Upper lobe of left lung (tissue), 6 donors: ENCODE measurements around the gene CEP170. TPM values are rescaled to one million over a fixed set of nuclear protein-coding genes. Genes with fewer than 3 reads are reported as not detected.
"Not testable (repeated sequence)": the region's sequence is repeated elsewhere in the genome, so short reads cannot be mapped to it uniquely, and the experiment has no call there.

Experiments
- ATAC-seq, 2 donors: fragments of 200-7000 bp; cut with Tn5 transposase; one replicate each; pipeline ENCODE4 v1.9.1; 2022; ENCODE audit warnings: mild to moderate bottlenecking in 2 of 2, moderate library complexity in 2 of 2; ENCODE audit not compliant: low FRiP score in 2 of 2
- DNase-seq, 2 donors: peaks; one replicate each; pipeline ENCODE4 v3.0.0-alpha.2; 2019 to 2020
- H3K27ac ChIP-seq, 4 donors: fragments of 200-600 bp; sonication (generic); one replicate each; pipeline ENCODE4 v1.5.1; 2016 to 2019
- H3K27me3 ChIP-seq, 4 donors: fragments of 200-600 bp; sonication (generic); one replicate each; pipeline ENCODE4 v1.5.1; 2017 to 2019
- H3K36me3 ChIP-seq, 4 donors: fragments of 200-600 bp; sonication (generic); one replicate each; pipeline ENCODE4 v1.5.1; 2016 to 2019
- H3K4me1 ChIP-seq, 4 donors: fragments of 200-600 bp; sonication (generic); one replicate each; pipeline ENCODE4 v1.5.1; 2018 to 2019
- H3K4me3 ChIP-seq, 4 donors: fragments of 200-600 bp; sonication (generic); one replicate each; pipeline ENCODE4 v1.5.1; 2017 to 2019; ENCODE audit warnings: mild to moderate bottlenecking in 2 of 4, moderate library complexity in 1 of 4
- H3K9me3 ChIP-seq, 4 donors: fragments of 200-600 bp; sonication (generic); one replicate each; pipeline ENCODE4 v1.5.1; 2018 to 2019
- EP300 ChIP-seq, 4 donors: sonication (generic); formaldehyde crosslinking; IDR thresholded peaks; one replicate each; pipeline ENCODE4 v1.5.1; 2017; ENCODE audit warnings: antibody characterized with exemption in 4 of 4, control low read depth in 2 of 4
- POLR2A ChIP-seq, 4 donors: fragments of 450-650 bp; IDR thresholded peaks; one replicate each; pipeline ENCODE4 v1.5.1; 2016 to 2017; ENCODE audit warnings: antibody characterized with exemption in 4 of 4, mild to moderate bottlenecking in 2 of 4
- POLR2AphosphoS5 ChIP-seq, 2 donors: sonication (generic); formaldehyde crosslinking; IDR thresholded peaks; one replicate each; pipeline ENCODE4 v1.5.1; 2017; ENCODE audit warnings: antibody characterized with exemption in 2 of 2
- WGBS, 2 donors: methylation state at CpG; one replicate each; pipeline ENCODE4 v1.1.5; 2017 to 2018; 5-methylcytosine and 5-hydroxymethylcytosine counted together
- total RNA-seq, 6 donors: library from RNA; depleted of rRNA in 4 of 6; stranded (reverse); fragments of >200 nt in 4 of 6; gene quantifications; one replicate each; pipeline versions ENCODE4 v1.1.0 to v1.2.1, GENCODE V29; 2016 to 2021
- TF ChIP-seq, protein P1 (sequence below), 6 experiments: fragments of 450-650 bp in 4 of 6; fragments of 200-600 bp in 2 of 6; sonication (generic) in 2 of 6; IDR thresholded peaks; one replicate each; pipeline ENCODE4 v1.5.1; 2016 to 2019; ENCODE audit warnings: antibody characterized with exemption in 6 of 6
- donor health status: DM: no; HTN: no; CAD: no; lungs with moderate emphysema.
- donor health status: DM: no; HTN: yes; CAD: no; lungs with severe emphysema.

The CEP170 gene
- total RNA-seq, 6 donors from 2014 or later = 47.6 to 160 (median 88.6) TPM

DNA sequence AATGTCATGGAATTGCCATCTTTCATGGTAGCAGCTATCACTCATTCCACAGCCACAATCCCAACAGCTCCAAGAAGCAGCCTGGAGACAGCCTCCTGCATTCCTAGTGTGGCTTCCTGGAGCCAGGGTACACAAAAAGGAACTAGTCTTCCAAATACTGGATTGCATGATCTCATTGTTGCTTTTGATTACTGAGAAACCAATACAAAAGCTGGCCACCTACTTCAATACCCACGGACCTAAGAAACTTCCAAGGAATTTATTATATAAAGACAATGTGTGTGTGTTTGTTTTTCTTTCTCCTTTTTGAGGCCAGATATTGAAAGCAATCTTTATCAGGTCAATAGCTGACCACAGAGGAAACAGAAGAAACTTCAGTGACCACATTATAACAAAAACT is 25.6 kb downstream of the CEP170 start:
- no peak for DNase-seq
- Histone ChIP-seq H3K36me3 (no peaks in the 10 kb centered on the region), H3K27me3 (no peaks in the 10 kb centered on the region), H3K9me3 (peaks cover 7 to 29% (median 21%) of the 10 kb centered on the region in 4 donors), H3K27ac (no peak overlapping the region), H3K4me3 (no peak overlapping the region), H3K4me1 (no peaks in the 10 kb centered on the region)
- ATAC-seq = no peak
- 82 to 85% methylated on average over 1 of the region's 1 CpG for WGBS, 2 donors
- TF ChIP-seq POLR2A (IDR thresholded peaks at IDR 0.05) = no peak
- TF ChIP-seq POLR2AphosphoS5 (IDR thresholded peaks at IDR 0.05) = no peak
- no peak for TF ChIP-seq EP300 (IDR thresholded peaks at IDR 0.05)
- TF ChIP-seq, protein P1, sequence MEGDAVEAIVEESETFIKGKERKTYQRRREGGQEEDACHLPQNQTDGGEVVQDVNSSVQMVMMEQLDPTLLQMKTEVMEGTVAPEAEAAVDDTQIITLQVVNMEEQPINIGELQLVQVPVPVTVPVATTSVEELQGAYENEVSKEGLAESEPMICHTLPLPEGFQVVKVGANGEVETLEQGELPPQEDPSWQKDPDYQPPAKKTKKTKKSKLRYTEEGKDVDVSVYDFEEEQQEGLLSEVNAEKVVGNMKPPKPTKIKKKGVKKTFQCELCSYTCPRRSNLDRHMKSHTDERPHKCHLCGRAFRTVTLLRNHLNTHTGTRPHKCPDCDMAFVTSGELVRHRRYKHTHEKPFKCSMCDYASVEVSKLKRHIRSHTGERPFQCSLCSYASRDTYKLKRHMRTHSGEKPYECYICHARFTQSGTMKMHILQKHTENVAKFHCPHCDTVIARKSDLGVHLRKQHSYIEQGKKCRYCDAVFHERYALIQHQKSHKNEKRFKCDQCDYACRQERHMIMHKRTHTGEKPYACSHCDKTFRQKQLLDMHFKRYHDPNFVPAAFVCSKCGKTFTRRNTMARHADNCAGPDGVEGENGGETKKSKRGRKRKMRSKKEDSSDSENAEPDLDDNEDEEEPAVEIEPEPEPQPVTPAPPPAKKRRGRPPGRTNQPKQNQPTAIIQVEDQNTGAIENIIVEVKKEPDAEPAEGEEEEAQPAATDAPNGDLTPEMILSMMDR (IDR thresholded peaks at IDR 0.05) = no peak

DNA sequence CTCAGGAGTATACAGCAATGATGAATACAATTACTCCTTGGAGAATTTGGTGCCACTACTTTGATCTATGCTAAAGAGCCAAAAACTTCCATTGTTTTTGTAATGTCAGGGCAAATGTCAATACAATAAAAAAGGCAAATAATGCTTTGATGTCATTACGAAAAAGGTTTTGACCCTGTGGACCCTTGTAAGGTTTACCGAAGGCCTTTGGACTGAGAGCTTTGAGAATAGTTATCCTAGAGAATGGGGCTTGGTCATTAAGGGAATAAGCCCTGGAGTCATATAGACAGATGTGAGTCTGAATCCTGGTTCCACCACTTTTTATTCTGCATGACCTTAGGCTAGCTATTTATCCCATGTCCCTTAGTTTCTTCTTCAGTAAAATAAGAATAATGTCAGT is 27.5 kb downstream of the CEP170 start:
- H3K27me3 ChIP-seq = no peaks in the 10 kb centered on the region
- WGBS, 2 donors = 89 to 96% methylated on average over 2 of the region's 2 CpGs
- ATAC-seq (no peak), DNase-seq (no peak)
- no peak for TF ChIP-seq POLR2A (IDR thresholded peaks at IDR 0.05)
- no peak for TF ChIP-seq EP300 (IDR thresholded peaks at IDR 0.05)
- TF ChIP-seq POLR2AphosphoS5 (IDR thresholded peaks at IDR 0.05) = no peak
- TF ChIP-seq, protein P1 (IDR thresholded peaks at IDR 0.05) = no peak
- peaks cover 7 to 29% (median 21%) of the 10 kb centered on the region in 4 donors for H3K9me3 ChIP-seq
- no peaks in the 10 kb centered on the region for H3K4me1 ChIP-seq
- peaks cover 0 to 16% (median 3%) of the 10 kb centered on the region in 4 donors for H3K36me3 ChIP-seq
- no peak overlapping the region for H3K27ac ChIP-seq
- no peak overlapping the region for H3K4me3 ChIP-seq

DNA sequence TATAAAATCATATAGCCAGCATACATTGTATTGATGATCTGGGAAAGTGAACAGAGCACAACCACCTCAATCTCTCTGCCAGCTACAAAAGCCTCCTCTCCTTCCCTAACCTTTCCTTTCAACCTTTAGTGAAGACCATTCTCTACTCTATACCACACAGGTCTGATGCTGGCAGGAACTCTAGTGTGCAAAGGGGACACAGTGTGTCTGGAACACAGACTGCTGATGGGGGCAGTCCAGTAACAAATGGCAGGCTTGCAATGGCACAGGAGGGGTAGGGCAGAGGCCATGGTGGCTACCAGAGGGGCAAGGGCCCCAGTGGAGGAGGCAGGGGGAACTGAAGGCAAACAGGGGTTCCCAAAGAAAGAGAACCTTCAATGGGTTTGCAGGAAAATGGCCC is 37.0 kb downstream of the CEP170 start:
- TF ChIP-seq POLR2AphosphoS5 (IDR thresholded peaks at IDR 0.05) (no peak), POLR2A (IDR thresholded peaks at IDR 0.05) (no peak), EP300 (IDR thresholded peaks at IDR 0.05) (no peak)
- TF ChIP-seq, protein P1 (IDR thresholded peaks at IDR 0.05) = no peak
- Histone ChIP-seq H3K36me3 (peaks cover 6 to 41% (median 15%) of the 10 kb centered on the region in 4 donors), H3K27me3 (no peaks in the 10 kb centered on the region), H3K4me1 (peaks cover 0 to 4% (median 2%) of the 10 kb centered on the region in 4 donors), H3K9me3 (no peaks in the 10 kb centered on the region), H3K27ac (no peak overlapping the region), H3K4me3 (no peak overlapping the region)
- ATAC-seq (no peak), DNase-seq (no peak)

DNA sequence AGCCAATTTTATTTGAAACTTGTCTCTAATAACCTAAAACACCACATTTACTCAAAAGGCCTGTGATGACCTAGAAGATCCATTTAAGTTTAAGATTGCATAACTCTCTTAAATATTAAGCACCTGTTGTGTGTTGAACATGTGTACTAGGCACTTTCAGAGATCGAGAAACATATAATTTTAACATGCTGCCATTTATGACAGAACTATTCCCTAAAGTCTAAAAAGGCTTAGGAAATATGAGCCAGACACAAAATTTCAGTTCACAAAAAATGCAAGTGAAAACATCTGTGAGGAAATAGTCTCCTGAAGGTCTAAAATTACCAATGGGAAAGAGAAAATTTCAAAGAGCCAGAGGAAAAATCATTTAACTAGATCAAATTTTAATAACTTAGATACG is 37.7 kb downstream of the CEP170 start:
- 71 to 79% methylated on average over 2 of the region's 2 CpGs for WGBS, 2 donors
- ATAC-seq (no peak), DNase-seq (no peak)
- Histone ChIP-seq H3K27me3 (no peaks in the 10 kb centered on the region), H3K4me3 (no peak overlapping the region), H3K36me3 (peaks cover 6 to 33% (median 14%) of the 10 kb centered on the region in 4 donors), H3K27ac (no peak overlapping the region), H3K9me3 (no peaks in the 10 kb centered on the region), H3K4me1 (peaks cover 0 to 6% (median 4%) of the 10 kb centered on the region in 4 donors)
- no peak for TF ChIP-seq EP300 (IDR thresholded peaks at IDR 0.05)
- TF ChIP-seq, protein P1 (IDR thresholded peaks at IDR 0.05) = no peak
- TF ChIP-seq POLR2A (IDR thresholded peaks at IDR 0.05) = no peak

DNA sequence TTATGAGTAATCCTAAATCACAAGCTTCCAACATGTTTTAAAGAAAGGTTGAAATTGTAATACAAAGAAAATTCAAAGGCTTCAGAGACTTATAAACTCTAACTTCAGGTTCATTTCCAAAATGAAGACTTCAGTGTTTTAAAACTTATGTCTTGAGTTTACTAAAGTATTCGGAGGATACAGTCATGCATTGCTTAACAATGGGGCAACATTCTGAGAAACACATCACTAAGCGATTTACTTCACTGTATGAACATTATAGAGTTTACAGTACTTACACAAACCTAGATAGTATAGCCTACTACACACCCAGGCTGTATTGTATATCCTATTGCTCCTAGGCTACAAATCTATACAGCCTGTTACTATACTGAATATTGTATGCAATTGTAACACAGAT is 38.3 kb downstream of the CEP170 start:
- DNase-seq (no peak), ATAC-seq (no peak)
- WGBS, 2 donors = 90 to 96% methylated on average over 2 of the region's 2 CpGs
- Histone ChIP-seq H3K27me3 (no peaks in the 10 kb centered on the region), H3K27ac (no peak overlapping the region), H3K36me3 (peaks cover 6 to 27% (median 14%) of the 10 kb centered on the region in 4 donors), H3K4me3 (no peak overlapping the region), H3K4me1 (peaks cover 0 to 6% (median 4%) of the 10 kb centered on the region in 4 donors), H3K9me3 (no peaks in the 10 kb centered on the region)
- no peak for TF ChIP-seq POLR2AphosphoS5 (IDR thresholded peaks at IDR 0.05)
- TF ChIP-seq, protein P1 (IDR thresholded peaks at IDR 0.05) = no peak
- no peak for TF ChIP-seq EP300 (IDR thresholded peaks at IDR 0.05)
- no peak for TF ChIP-seq POLR2A (IDR thresholded peaks at IDR 0.05)

DNA sequence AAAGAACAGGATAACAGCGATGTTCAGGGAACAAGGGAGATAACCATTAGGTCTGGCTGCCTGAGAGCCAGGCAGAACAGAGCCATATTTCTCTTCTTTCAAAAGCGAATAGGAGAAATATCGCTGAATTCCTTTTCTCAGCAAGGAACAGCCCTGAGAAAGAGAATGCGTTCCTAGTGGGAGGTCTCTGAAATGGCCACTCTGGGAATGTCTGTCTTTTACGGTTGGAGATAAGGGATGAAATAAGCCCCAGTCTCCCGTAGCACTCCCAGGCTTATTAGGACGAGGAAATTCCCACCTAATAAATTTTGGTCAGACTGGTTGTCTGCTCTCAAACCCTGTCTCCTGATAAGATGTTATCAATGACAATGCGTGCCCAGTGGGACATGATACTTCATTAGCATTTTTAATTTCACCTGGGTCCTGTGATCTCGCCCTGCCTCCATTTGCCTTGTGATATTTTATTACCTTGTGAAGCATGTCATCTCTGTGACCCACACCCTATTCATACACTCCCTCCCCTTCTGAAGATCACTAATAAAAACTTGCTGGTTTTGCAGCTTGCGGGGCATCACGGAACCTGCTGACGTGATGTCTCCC is 39.7 kb downstream of the CEP170 start:
- not testable (repeated sequence) for ATAC-seq, H3K27ac ChIP-seq, DNase-seq, H3K9me3 ChIP-seq, H3K4me3 ChIP-seq, H3K4me1 ChIP-seq, H3K27me3 ChIP-seq
- WGBS, 2 donors = 88 to 89% methylated on average over 12 of the region's 12 CpGs
- peaks cover 0 to 14% (median 2%) of the 10 kb centered on the region in 4 donors for H3K36me3 ChIP-seq
